B cell (primary cell): ENCODE results near the gene PIBF1. TPM values are rescaled to one million over a fixed set of nuclear protein-coding genes. Genes with fewer than 3 reads are reported as not detected.
"Not testable (repeated sequence)": the region's sequence is repeated elsewhere in the genome, so short reads cannot be mapped to it uniquely, and the experiment has no call there.

ENCODE experiments used
- ATAC-seq: fragments of 200-7000 bp; cut with Tn5 transposase; one replicate; pipeline ENCODE4 v1.10.0; 2021; ENCODE audit warnings: low read depth, mild to moderate bottlenecking, moderate number of reproducible peaks, moderate library complexity
- CTCF ChIA-PET: fragments of 350-600 bp; sonication (Branson Sonifier 250); formaldehyde crosslinking; loops from one replicate; lab custom pipeline; 2021; ENCODE audit warnings: antibody characterized with exemption, inconsistent platforms; lab: Charles Lee
- POLR2A ChIA-PET: fragments of 350-600 bp; sonication (Branson Sonifier 250); formaldehyde crosslinking; loops from one replicate; lab custom pipeline; 2021; ENCODE audit warnings: antibody characterized with exemption; lab: Charles Lee
- DNase-seq: peaks from one replicate; pipeline ENCODE4 v3.0.0; 2013
- H2AFZ ChIP-seq: 2 replicates; pipeline ENCODE4 v1.6.1; 2012; ENCODE audit warnings: mild to moderate bottlenecking, low read depth, low read length; ENCODE audit not compliant: insufficient read depth, poor library complexity, severe bottlenecking
- H3K27ac ChIP-seq, 2 donors: 1 replicate in 1 of 2; 2 replicates in 1 of 2; pipeline ENCODE4 v1.5.1; 2012 to 2013; ENCODE audit warnings: low read length in 2 of 2, mild to moderate bottlenecking in 2 of 2, moderate library complexity in 1 of 2
- H3K27me3 ChIP-seq, 4 experiments: fragments of 200-600 bp in 1 of 4; sonication (generic) in 1 of 4; replicated peaks in 1 of 4; 1 replicate in 2 of 4; 2 replicates in 2 of 4; pipeline versions ENCODE4 v1.6.1 to v1.7.0; 2013 to 2016; ENCODE audit warnings: low read length in 3 of 4, mild to moderate bottlenecking in 2 of 4, mixed read lengths in 1 of 4, moderate library complexity in 1 of 4; ENCODE audit not compliant: insufficient read depth in 4 of 4, control insufficient read depth in 3 of 4; ENCODE audit errors: control extremely low read depth in 1 of 4
- H3K36me3 ChIP-seq, 2 experiments: replicated peaks in 1 of 2; 1 replicate in 1 of 2; 2 replicates in 1 of 2; pipeline versions ENCODE4 v1.6.1 to v1.7.1; 2013; ENCODE audit warnings: low read length in 1 of 2; ENCODE audit not compliant: insufficient read depth in 2 of 2, control insufficient read depth in 1 of 2; ENCODE audit errors: control extremely low read depth in 1 of 2, extremely low read depth in 1 of 2
- H3K4me1 ChIP-seq, 2 donors: fragments of 200-600 bp in 1 of 2; sonication (generic) in 1 of 2; 1 replicate in 1 of 2; 2 replicates in 1 of 2; pipeline versions ENCODE4 v1.5.1 to v1.6.1; 2013 to 2017; ENCODE audit warnings: low read length in 2 of 2; ENCODE audit not compliant: control insufficient read depth in 2 of 2, insufficient read depth in 2 of 2
- H3K4me2 ChIP-seq: replicated peaks from 2 replicates; pipeline ENCODE3; 2012; ENCODE audit warnings: mild to moderate bottlenecking, low read depth, low read length; ENCODE audit not compliant: poor library complexity, severe bottlenecking
- H3K4me3 ChIP-seq, 5 experiments: fragments of 200-600 bp in 1 of 5; sonication (generic) in 1 of 5; 1 replicate in 3 of 5; 2 replicates in 2 of 5; pipeline versions ENCODE4 v1.5.1 to v1.7.0; 2011 to 2016; ENCODE audit warnings: low read length in 4 of 5, mild to moderate bottlenecking in 4 of 5, low read depth in 2 of 5, control low read depth in 1 of 5, moderate library complexity in 1 of 5; ENCODE audit not compliant: insufficient read depth in 1 of 5; ENCODE audit errors: control extremely low read depth in 1 of 5, extremely low read depth in 1 of 5
- H3K79me2 ChIP-seq: fragments of 200-600 bp; sonication (generic); one replicate; pipeline ENCODE4 v1.6.0; 2016; ENCODE audit warnings: low read length; ENCODE audit not compliant: control insufficient read depth, insufficient read depth
- H3K9ac ChIP-seq: fragments of 200-600 bp; sonication (generic); 2 replicates; pipeline ENCODE4 v1.6.1; 2017; ENCODE audit warnings: mild to moderate bottlenecking, low read length, moderate library complexity
- H3K9me3 ChIP-seq, 3 donors: one replicate each; pipeline versions ENCODE4 v1.6.1 to v1.7.1; 2013; ENCODE audit warnings: low read length in 2 of 3; ENCODE audit not compliant: control insufficient read depth in 2 of 3, insufficient read depth in 1 of 3; ENCODE audit errors: control extremely low read depth in 1 of 3
- H4K20me1 ChIP-seq: 2 replicates; pipeline ENCODE4 v1.6.0; 2012; ENCODE audit warnings: mild to moderate bottlenecking, low read length; ENCODE audit not compliant: insufficient read depth, control insufficient read depth, poor library complexity, severe bottlenecking
- H3K27ac Mint-ChIP-seq: one replicate; pipeline ENCODE4 v1.8.0; 2021; ENCODE audit warnings: mixed read lengths
- H3K27me3 Mint-ChIP-seq: one replicate; pipeline ENCODE4 v1.8.0; 2021; ENCODE audit warnings: mixed read lengths
- H3K4me1 Mint-ChIP-seq: one replicate; pipeline ENCODE4 v1.8.0; 2021; ENCODE audit warnings: mixed read lengths
- H3K4me3 Mint-ChIP-seq: one replicate; pipeline ENCODE4 v1.8.0; 2021; ENCODE audit warnings: mixed read lengths
- H3K9me3 Mint-ChIP-seq: one replicate; pipeline ENCODE4 v1.8.0; 2022; ENCODE audit warnings: mixed read lengths; ENCODE audit not compliant: insufficient read depth
- EZH2 ChIP-seq: IDR thresholded peaks from 2 replicates; pipeline ENCODE4 v1.6.1; 2012; ENCODE audit warnings: borderline replicate concordance, low read depth, mild to moderate bottlenecking, moderate library complexity, low read length; ENCODE audit not compliant: insufficient read depth, poor library complexity, severe bottlenecking
- WGBS: methylation state at CpG from one replicate; pipeline ENCODE4 v1.1.5; 2013; ENCODE audit warnings: missing lambda C conversion rate; ENCODE audit not compliant: insufficient coverage; 5-methylcytosine and 5-hydroxymethylcytosine counted together
- intact Hi-C: fragments of 100-400 bp; cut with micrococcal nuclease; formaldehyde crosslinking; loops from one replicate; pipeline ENCODE4 v1.10.0; 2022
- polyA plus RNA-seq: library from polyadenylated mRNA; depleted of rRNA; stranded (reverse); fragments of >200 nt; gene quantifications from 2 replicates; pipeline ENCODE4 v1.2.3, GENCODE V29; 2012
- total RNA-seq, 2 donors: library from RNA; stranded (reverse); fragments of 120-200 nt in 1 of 2; gene quantifications; 1 replicate in 1 of 2; 2 replicates in 1 of 2; pipeline versions ENCODE4 v1.2.3 to v1.2.4, GENCODE V29; 2013 to 2022
- TF ChIP-seq, protein P1 (sequence below): fragments of 200-600 bp; IDR thresholded peaks from one replicate; pipeline ENCODE4 v1.8.0; 2022; ENCODE audit warnings: antibody characterized with exemption, mild to moderate bottlenecking

PIBF1 gene
- total and polyA plus RNA-seq, 2 donors (not counting 1 experiment from before 2014, with no cell fraction given), result 4.5 to 43.1 TPM

DNA sequence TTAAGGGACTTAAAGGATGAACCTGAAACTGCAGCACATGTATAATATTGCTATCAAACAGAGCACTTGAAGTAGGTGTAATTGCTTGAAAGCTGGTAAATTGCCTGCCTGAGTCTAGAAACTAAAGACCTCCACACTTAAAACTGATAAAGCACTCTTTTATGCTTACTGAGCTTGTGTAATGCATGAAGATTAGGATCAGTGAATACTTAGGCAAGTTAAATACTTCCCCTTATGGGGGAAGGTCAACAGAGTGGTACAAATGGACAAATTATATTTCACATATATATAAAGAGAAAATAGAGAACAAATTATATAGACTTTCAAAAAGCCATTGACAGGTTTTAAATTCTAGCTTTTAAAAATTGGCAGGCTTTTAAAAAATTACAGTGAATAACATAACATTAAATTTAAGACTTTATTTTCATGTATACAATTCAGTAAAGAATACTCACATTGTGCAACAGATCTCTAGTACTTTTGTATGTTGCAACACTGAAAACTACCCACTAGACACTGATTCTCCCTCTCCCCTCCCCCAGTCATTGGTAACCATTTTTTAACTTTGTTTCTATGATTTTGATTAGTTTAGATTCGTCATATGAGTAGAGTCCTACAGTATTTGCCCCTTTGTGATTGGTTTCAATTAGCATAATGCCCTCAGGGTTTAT is 23.9 kb downstream of the PIBF1 start:
- H3K4me3 ChIP-seq, result no peak overlapping the region
- peaks cover 0 to 12% of the 10 kb centered on the region in 2 experiments for H3K36me3 ChIP-seq
- H3K9me3 Mint-ChIP-seq, result no peaks in the 10 kb centered on the region
- intact Hi-C loops, result no loop called here
- H4K20me1 ChIP-seq, result no peaks in the 10 kb centered on the region
- H3K27ac ChIP-seq, result no peak overlapping the region
- no peaks in the 10 kb centered on the region for H3K4me1 Mint-ChIP-seq
- H3K9ac ChIP-seq, result no peak overlapping the region
- no peaks in the 10 kb centered on the region for H3K27me3 Mint-ChIP-seq
- H2AFZ ChIP-seq, result no peak overlapping the region
- no peak for DNase-seq
- no peaks in the 10 kb centered on the region for H3K27me3 ChIP-seq
- H3K4me1 ChIP-seq, result no peaks in the 10 kb centered on the region
- CTCF ChIA-PET, result interaction anchor here (0.6 to 1.2 kb wide), 3 partner anchors 13 to 1980 kb away, joined by 3 to 4 read pairs (median 3); no protein-coding TSS in a partner anchor
- no peak overlapping the region for H3K4me2 ChIP-seq
- H3K79me2 ChIP-seq, result no peaks in the 10 kb centered on the region
- H3K4me3 Mint-ChIP-seq, result no peak overlapping the region
- ATAC-seq, result no peak
- H3K9me3 ChIP-seq, result no peaks in the 10 kb centered on the region
- TF ChIP-seq, protein P1, sequence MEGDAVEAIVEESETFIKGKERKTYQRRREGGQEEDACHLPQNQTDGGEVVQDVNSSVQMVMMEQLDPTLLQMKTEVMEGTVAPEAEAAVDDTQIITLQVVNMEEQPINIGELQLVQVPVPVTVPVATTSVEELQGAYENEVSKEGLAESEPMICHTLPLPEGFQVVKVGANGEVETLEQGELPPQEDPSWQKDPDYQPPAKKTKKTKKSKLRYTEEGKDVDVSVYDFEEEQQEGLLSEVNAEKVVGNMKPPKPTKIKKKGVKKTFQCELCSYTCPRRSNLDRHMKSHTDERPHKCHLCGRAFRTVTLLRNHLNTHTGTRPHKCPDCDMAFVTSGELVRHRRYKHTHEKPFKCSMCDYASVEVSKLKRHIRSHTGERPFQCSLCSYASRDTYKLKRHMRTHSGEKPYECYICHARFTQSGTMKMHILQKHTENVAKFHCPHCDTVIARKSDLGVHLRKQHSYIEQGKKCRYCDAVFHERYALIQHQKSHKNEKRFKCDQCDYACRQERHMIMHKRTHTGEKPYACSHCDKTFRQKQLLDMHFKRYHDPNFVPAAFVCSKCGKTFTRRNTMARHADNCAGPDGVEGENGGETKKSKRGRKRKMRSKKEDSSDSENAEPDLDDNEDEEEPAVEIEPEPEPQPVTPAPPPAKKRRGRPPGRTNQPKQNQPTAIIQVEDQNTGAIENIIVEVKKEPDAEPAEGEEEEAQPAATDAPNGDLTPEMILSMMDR, result no peak
- TF ChIP-seq EZH2, result no peak
- H3K27ac Mint-ChIP-seq, result no peak overlapping the region
- no CpG with 5 or more reads among the region's 1 CpG for WGBS
- POLR2A ChIA-PET, result no interaction called here

DNA sequence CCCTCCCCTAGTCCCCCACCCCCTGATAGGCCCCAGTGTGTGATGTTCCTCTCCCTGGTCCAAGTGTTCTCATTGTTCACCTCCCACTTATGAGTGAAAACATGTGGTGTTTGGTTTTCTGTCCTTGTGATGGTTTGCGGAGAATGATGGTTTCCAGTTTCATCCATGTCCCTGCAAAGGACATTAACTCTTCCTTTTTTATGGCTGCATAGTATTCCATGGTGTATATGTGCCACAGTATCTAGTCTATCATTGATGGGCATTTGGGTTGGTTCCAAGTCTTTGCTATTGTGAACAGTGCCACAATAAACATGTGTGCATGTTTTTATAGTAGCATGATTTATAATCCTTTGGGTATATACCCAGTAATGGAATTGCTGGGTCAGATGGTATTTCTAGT is 24.6 kb downstream of the PIBF1 start:
- H3K9me3 Mint-ChIP-seq, ATAC-seq, H3K27me3 ChIP-seq, H3K4me3 ChIP-seq, H3K9ac ChIP-seq, H3K4me1 ChIP-seq, DNase-seq, H3K27me3 Mint-ChIP-seq, H2AFZ ChIP-seq, H3K4me1 Mint-ChIP-seq, CTCF ChIA-PET, intact Hi-C loops, H4K20me1 ChIP-seq, H3K4me3 Mint-ChIP-seq, H3K27ac ChIP-seq, POLR2A ChIA-PET, H3K9me3 ChIP-seq, H3K79me2 ChIP-seq, H3K27ac Mint-ChIP-seq, H3K4me2 ChIP-seq: not testable (repeated sequence)
- WGBS, result no CpG with 5 or more reads among the region's 1 CpG
- H3K36me3 ChIP-seq, result peaks cover 0 to 12% of the 10 kb centered on the region in 2 experiments
